HUES6 (cell line): ENCODE results near the gene ABCG1.

Experiments used
- H3K27ac ChIP-seq: 2 replicates; pipeline ENCODE4 v1.7.0; 2013; ENCODE audit warnings: low read depth, mild to moderate bottlenecking, low read length, inconsistent platforms
- H3K27me3 ChIP-seq: 2 replicates; pipeline ENCODE4 v1.6.1; 2013; ENCODE audit warnings: low read length; ENCODE audit not compliant: control insufficient read depth, insufficient read depth
- H3K36me3 ChIP-seq: 2 replicates; pipeline ENCODE4 v1.6.1; 2013; ENCODE audit warnings: low read length; ENCODE audit not compliant: control insufficient read depth, insufficient read depth
- H3K4me1 ChIP-seq: 2 replicates; pipeline ENCODE4 v1.6.1; 2013; ENCODE audit warnings: low read length; ENCODE audit not compliant: control insufficient read depth, insufficient read depth
- H3K4me3 ChIP-seq: 2 replicates; pipeline ENCODE4 v1.5.1; 2013; ENCODE audit warnings: low read depth, low read length
- H3K9ac ChIP-seq: one replicate; pipeline ENCODE4 v1.6.1; 2013; ENCODE audit warnings: mild to moderate bottlenecking, low read length
- H3K9me3 ChIP-seq: 2 replicates; pipeline ENCODE4 v1.6.1; 2013; ENCODE audit warnings: low read depth, low read length; ENCODE audit not compliant: control insufficient read depth, insufficient read depth

Gene ABCG1

GRCh38 chr21:42254083-42254482, 35.1 kb downstream of the ABCG1 start:
- Histone ChIP-seq H3K9ac (no peak overlapping the region), H3K4me1 (peaks cover 4% of the 10 kb centered on the region; the same call in 1 of the 2 replicates), H3K36me3 (no peaks in the 10 kb centered on the region), H3K9me3 (no peaks in the 10 kb centered on the region), H3K4me3 (no peak overlapping the region), H3K27me3 (peaks cover 6% of the 10 kb centered on the region; the same call in 1 of the 2 replicates), H3K27ac (no peak overlapping the region)

DNA sequence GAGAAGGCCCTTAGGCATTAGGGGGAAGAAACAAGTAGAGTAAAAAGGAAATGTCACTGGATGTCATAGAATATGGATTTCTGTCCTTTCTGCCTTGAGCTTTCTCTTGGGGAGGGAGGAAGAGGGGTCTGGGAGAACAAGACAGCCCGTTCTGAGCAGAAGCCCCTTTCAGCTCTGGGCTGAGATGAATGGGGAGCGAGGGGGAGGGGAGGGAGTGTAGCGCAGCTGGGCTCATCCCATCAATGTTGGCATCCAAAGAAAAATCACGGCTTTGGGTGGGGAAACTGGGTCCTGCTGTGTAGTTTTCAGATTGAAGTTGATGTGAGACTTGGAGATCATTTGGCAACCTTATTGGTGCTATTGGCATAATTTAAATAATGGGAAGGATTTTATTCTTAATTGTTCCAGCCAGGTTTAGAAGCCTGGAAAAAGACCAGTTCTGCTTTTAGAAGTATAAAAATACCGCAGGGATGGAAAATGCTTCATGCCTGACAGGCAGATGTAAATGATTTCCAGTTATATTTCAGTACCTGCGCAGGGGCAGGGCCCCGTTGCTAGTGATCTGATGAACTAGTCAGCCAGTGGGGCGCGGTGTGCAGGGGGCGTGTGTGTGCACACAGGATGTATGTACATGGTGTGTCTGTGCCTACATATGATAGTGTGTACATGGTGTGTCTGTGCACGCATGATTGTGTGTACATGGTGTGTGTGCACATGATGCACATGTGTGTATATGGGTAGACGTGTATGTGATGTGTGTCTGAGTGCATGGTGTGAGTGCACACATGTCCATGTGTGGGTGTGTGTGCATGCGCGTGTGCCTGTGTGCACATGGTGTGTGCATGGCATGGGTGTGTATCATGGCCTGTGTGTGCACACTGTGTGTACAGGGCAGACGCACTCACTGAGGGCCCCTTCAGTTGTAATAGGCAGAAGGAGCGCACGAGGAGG, 36.0 kb downstream of the ABCG1 start:
- H3K4me1 ChIP-seq = peaks cover 4% of the 10 kb centered on the region; the same call in 1 of the 2 replicates

DNA sequence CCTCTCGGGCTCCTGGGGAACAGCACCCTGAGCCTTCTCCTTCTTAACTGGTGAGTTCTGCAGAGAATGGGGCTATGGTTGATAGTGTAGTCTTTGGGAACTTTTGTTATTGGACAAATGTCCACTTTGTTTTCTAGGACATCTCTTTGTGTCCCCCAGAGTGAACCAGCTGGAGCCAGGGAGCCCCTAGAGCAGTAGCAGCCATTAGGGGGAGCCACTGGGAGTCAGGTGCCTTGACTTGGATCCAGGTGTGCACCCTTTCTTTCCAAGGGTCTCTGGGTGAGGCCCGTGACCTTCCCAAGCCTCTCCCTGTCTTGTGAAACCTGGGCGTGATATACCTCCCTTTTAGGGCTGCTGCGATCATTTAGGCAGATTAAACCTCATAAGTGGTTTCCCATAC, 36.9 kb downstream of the ABCG1 start:
- Histone ChIP-seq H3K27ac (no peak overlapping the region), H3K9ac (no peak overlapping the region), H3K4me3 (no peak overlapping the region)

More for the DNA sequence above, 36.0 kb downstream of the ABCG1 start:
- Histone ChIP-seq H3K27me3 (peaks cover 6% of the 10 kb centered on the region; the same call in 1 of the 2 replicates), H3K9me3 (no peaks in the 10 kb centered on the region), H3K36me3 (no peaks in the 10 kb centered on the region), H3K9ac (no peak overlapping the region), H3K27ac (no peak overlapping the region), H3K4me3 (no peak overlapping the region)

DNA sequence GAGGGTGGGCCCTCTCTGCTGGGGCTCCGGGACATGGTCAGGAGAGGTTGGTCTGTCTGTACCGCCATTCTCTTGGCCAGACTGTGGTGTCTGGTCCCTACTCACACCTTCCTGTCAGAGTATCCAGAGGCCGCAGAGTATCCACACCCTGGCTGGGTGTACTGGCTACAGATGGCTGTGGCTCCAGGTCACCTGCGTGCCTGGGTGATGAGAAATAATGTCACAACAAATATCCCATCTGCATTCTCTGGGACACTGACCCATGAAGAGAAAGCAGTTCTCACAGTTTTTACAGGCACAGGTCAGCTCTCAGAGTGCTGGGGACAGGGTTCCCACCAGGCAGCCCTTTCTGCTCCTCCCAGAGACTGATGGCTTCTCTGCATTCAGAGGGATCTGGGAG, 37.4 kb downstream of the ABCG1 start:
- Histone ChIP-seq H3K4me1 (peaks cover 6% of the 10 kb centered on the region; the same call in 1 of the 2 replicates), H3K27ac (no peak overlapping the region), H3K9ac (no peak overlapping the region), H3K4me3 (no peak overlapping the region), H3K27me3 (peaks cover 6% of the 10 kb centered on the region; the same call in 1 of the 2 replicates), H3K36me3 (no peaks in the 10 kb centered on the region), H3K9me3 (no peaks in the 10 kb centered on the region)

More for the DNA sequence above, 36.9 kb downstream of the ABCG1 start:
- Histone ChIP-seq H3K36me3 (no peaks in the 10 kb centered on the region), H3K27me3 (peaks cover 6% of the 10 kb centered on the region; the same call in 1 of the 2 replicates), H3K4me1 (peaks cover 4% of the 10 kb centered on the region; the same call in 1 of the 2 replicates), H3K9me3 (no peaks in the 10 kb centered on the region)

DNA sequence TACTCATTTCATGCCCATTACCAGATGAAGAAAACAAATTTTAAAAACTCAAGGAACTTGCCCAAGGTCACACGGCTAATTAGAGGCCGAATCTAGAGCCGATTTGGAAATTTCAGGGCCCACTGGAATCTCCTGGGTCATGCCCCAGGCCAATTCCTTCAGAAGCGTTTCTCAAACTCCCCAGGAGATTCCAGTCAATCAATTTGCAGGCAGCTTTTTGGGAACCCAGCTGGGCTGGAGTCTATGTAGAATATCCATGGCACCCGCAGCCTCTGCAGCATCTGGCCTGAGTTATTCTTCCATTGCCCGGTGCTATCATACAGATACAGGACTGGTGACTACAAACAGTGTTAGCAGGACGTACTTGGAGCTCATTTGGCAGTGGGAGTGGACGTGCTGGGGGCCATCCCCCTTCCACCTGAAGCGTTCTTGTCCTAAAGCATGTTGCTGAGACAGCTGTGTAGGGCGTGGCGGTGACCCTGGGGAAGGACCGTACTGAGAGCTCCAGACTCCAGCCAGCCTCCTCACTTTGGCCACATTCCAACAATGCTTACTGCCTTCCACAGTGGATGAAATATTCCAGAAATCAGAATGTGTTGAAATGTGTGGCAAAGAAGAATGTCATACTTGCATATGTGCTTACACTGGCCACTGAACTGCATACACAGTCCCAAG, 38.3 kb downstream of the ABCG1 start:
- peaks cover 6% of the 10 kb centered on the region; the same call in 1 of the 2 replicates for H3K27me3 ChIP-seq
- H3K9ac ChIP-seq = no peak overlapping the region
- no peaks in the 10 kb centered on the region for H3K9me3 ChIP-seq
- H3K4me1 ChIP-seq = peaks cover 14% of the 10 kb centered on the region; the same call in 1 of the 2 replicates
- no peak overlapping the region for H3K27ac ChIP-seq
- H3K36me3 ChIP-seq = no peaks in the 10 kb centered on the region
- H3K4me3 ChIP-seq = no peak overlapping the region

DNA sequence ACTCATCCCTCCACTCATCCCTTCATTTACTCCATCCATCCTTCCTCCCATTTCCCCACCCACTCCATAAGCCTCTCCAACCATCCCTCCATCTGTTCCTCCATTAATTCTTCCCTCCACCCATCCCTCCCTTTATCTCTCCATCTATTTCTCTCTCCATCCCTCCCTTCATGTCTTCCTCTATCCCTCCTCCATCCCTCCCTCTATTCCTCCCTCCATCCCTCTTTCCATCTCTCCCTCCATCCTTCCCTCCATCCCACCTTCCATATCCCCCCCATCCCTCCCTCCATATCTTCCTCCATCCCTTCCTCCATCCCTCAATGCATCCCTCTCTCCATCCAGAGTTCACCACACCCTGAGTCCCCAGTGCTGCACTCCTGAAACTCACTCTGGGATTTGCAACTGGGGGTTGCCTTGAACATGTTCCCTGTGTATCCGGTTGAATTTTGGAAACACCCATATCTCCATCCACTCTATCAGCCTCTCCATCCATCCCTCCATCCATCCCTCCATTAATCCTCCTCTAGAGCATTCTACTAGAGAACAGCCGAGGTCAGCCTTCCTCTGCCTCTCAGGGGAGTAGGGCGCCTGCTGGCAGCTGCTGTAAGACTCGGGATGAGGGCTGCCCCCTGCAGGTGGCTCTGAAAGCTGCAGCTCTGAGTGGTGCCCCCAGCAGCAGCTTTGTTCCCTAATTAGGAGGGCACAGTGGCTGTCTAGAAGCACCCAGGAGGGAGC, 39.4 kb downstream of the ABCG1 start:
- no peaks in the 10 kb centered on the region for H3K9me3 ChIP-seq
- H3K4me3 ChIP-seq = no peak overlapping the region
- H3K27me3 ChIP-seq = peaks cover 6% of the 10 kb centered on the region; the same call in 1 of the 2 replicates
- no peak overlapping the region for H3K9ac ChIP-seq
- H3K4me1 ChIP-seq = peaks cover 21% of the 10 kb centered on the region; the same call in 1 of the 2 replicates
- no peaks in the 10 kb centered on the region for H3K36me3 ChIP-seq
- H3K27ac ChIP-seq = no peak overlapping the region

GRCh38 chr21:42258885-42259407, 40.0 kb downstream of the ABCG1 start:
- no peaks in the 10 kb centered on the region for H3K36me3 ChIP-seq
- no peaks in the 10 kb centered on the region for H3K27me3 ChIP-seq
- H3K4me1 ChIP-seq = peaks cover 26% of the 10 kb centered on the region; the same call in 1 of the 2 replicates
- H3K27ac ChIP-seq = no peak overlapping the region
- H3K4me3 ChIP-seq = no peak overlapping the region
- no peaks in the 10 kb centered on the region for H3K9me3 ChIP-seq
- H3K9ac ChIP-seq = no peak overlapping the region

DNA sequence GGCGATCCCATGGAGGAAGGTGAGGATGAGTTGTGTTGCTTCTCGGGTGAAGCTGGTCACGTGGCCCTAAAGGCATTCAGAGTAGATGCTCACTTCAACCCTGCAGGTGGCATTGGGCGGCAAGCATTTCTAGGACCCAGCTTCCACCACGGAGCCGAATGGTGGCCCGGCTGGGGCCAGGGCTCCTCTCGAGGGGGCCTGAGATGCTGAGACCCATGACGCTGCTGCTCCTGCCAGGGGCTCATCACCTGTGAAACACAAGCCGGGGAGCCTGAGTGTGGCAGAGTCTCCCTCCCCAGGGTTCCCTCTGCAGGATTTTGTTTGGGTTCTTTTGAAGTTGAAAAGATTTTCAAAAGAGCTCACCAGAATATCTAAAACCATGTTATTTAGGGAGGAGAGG, 41.2 kb downstream of the ABCG1 start:
- Histone ChIP-seq H3K4me1 (peaks cover 26% of the 10 kb centered on the region; the same call in 1 of the 2 replicates), H3K27me3 (no peaks in the 10 kb centered on the region), H3K27ac (no peak overlapping the region), H3K36me3 (no peaks in the 10 kb centered on the region), H3K4me3 (no peak overlapping the region), H3K9ac (no peak overlapping the region), H3K9me3 (no peaks in the 10 kb centered on the region)

GRCh38 chr21:42261829-42262200, 42.9 kb downstream of the ABCG1 start:
- Histone ChIP-seq H3K27me3 (no peaks in the 10 kb centered on the region), H3K36me3 (no peaks in the 10 kb centered on the region), H3K4me1 (peaks cover 26% of the 10 kb centered on the region; the same call in 1 of the 2 replicates), H3K4me3 (no peak overlapping the region), H3K9ac (no peak overlapping the region), H3K9me3 (no peaks in the 10 kb centered on the region), H3K27ac (no peak overlapping the region)

GRCh38 chr21:42262831-42263231, 43.9 kb downstream of the ABCG1 start:
- Histone ChIP-seq H3K27me3 (no peaks in the 10 kb centered on the region), H3K4me1 (peaks cover 26% of the 10 kb centered on the region; the same call in 1 of the 2 replicates), H3K9ac (no peak overlapping the region)

More at GRCh38 chr21:42262831-42263231, 43.9 kb downstream of the ABCG1 start:
- H3K9me3 ChIP-seq = no peaks in the 10 kb centered on the region
- H3K36me3 ChIP-seq = no peaks in the 10 kb centered on the region
- no peak overlapping the region for H3K27ac ChIP-seq
- H3K4me3 ChIP-seq = no peak overlapping the region
